Kidney (tissue), 14 donors: ENCODE measurements around the gene MANSC4. TPM values are rescaled to one million over a fixed set of nuclear protein-coding genes. Genes with fewer than 3 reads are reported as not detected.

Experiments used
- DNase-seq, 5 donors: peaks; one replicate each; pipeline ENCODE4 v3.0.0-alpha.2; 2013 to 2020
- FAIRE-seq: peaks from 2 replicates; lab custom pipeline; 2012; peaks lifted over from hg19 to GRCh38; lab: Jason Lieb, UNC
- H3K27ac ChIP-seq, 2 donors: one replicate each; pipeline ENCODE4 v1.7.0; 2013; ENCODE audit warnings: low read depth in 2 of 2, low read length in 2 of 2, inconsistent platforms in 1 of 2
- H3K27me3 ChIP-seq: one replicate; pipeline ENCODE4 v1.7.1; 2013; ENCODE audit warnings: low read length, inconsistent platforms; ENCODE audit not compliant: control insufficient read depth, insufficient read depth
- H3K36me3 ChIP-seq, 3 donors: one replicate each; pipeline versions ENCODE4 v1.7.0 to v1.7.1; 2013; ENCODE audit warnings: low read length in 3 of 3, control low read depth in 1 of 3, inconsistent platforms in 1 of 3; ENCODE audit not compliant: insufficient read depth in 3 of 3, control insufficient read depth in 2 of 3
- H3K4me1 ChIP-seq, 3 donors: one replicate each; pipeline versions ENCODE4 v1.7.0 to v1.7.1; 2013; ENCODE audit warnings: low read length in 3 of 3, inconsistent platforms in 1 of 3, low read depth in 1 of 3; ENCODE audit not compliant: control insufficient read depth in 2 of 3, insufficient read depth in 2 of 3
- H3K4me3 ChIP-seq, 3 donors: one replicate each; pipeline versions ENCODE4 v1.7.0 to v1.8.1; 2013; ENCODE audit warnings: low read length in 3 of 3, control low read depth in 1 of 3, inconsistent platforms in 1 of 3
- H3K9ac ChIP-seq, 3 donors: one replicate each; pipeline versions ENCODE4 v1.7.0 to v1.7.1; 2013; ENCODE audit warnings: low read length in 3 of 3, control low read depth in 1 of 3, inconsistent platforms in 1 of 3
- H3K9me3 ChIP-seq, 3 donors: one replicate each; pipeline versions ENCODE4 v1.7.0 to v1.7.1; 2013; ENCODE audit warnings: low read length in 3 of 3, control low read depth in 1 of 3, inconsistent platforms in 1 of 3; ENCODE audit not compliant: control insufficient read depth in 2 of 3, insufficient read depth in 1 of 3
- CTCF ChIP-seq: IDR thresholded peaks from 3 replicates; pipeline ENCODE4 v1.5.1; 2012; ENCODE audit warnings: mild to moderate bottlenecking, moderate library complexity, borderline replicate concordance; ENCODE audit not compliant: insufficient read depth; ENCODE audit errors: extremely low read depth
- intact Hi-C: fragments of 100-400 bp; cut with DNase I; formaldehyde crosslinking; loops from one replicate; pipeline ENCODE4 v1.11.1; 2022
- polyA plus RNA-seq: library from polyadenylated mRNA; stranded (reverse); fragments of 350-450 nt; fragmentation: Illumina TruSeq; extraction: RNeasy Lipid Tissue Mini Kit (QIAGEN cat#74804); gene quantifications from one replicate; pipeline ENCODE4 v1.2.3, GENCODE V29; 2014; ENCODE audit warnings: low read depth, low replicate concordance; ENCODE audit not compliant: insufficient read depth
- total RNA-seq: library from RNA; stranded (reverse); fragmentation: NEBNext Ultra II Directional; extraction: Animal tissue kit (Norgen Biotek cat#: 25700); gene quantifications from one replicate; pipeline ENCODE4 v1.2.1, GENCODE V29; 2021
- donor health status: control.
- donor health status: control.
- donor health status: control.
- donor health status: control.
- donor health status: control.
- donor health status: DM: yes; HTN: yes; CAD: no.
- donor health status: Normal renal cell carcinoma (clear cell type).

MANSC4 gene
- total and polyA plus RNA-seq, 2 donors from 2014 or later: not detected

GRCh38 chr12:27733791-27734190 is 46.2 kb downstream of the MANSC4 start:
- no peak overlapping the region for H3K9ac ChIP-seq
- H3K4me3 ChIP-seq: no peak overlapping the region
- no peak for FAIRE-seq
- H3K4me1 ChIP-seq: no peaks in the 10 kb centered on the region
- DNase-seq: no peak
- H3K27ac ChIP-seq: no peak overlapping the region
- intact Hi-C loops: no loop called here
- H3K27me3 ChIP-seq: no peaks in the 10 kb centered on the region
- peaks cover 4 to 18% (median 5%) of the 10 kb centered on the region in 3 donors for H3K36me3 ChIP-seq
- TF ChIP-seq CTCF: no peak
- no peaks in the 10 kb centered on the region for H3K9me3 ChIP-seq

- DNase-seq (peak in 3 of 5 donors; percentile 18 to 28 (median 28)), FAIRE-seq (peak; percentile 77)
- Histone ChIP-seq H3K4me1 (no peaks in the 10 kb centered on the region), H3K4me3 (no peak overlapping the region), H3K9ac (no peak overlapping the region), H3K9me3 (no peaks in the 10 kb centered on the region), H3K27ac (no peak overlapping the region), H3K36me3 (peaks cover 4 to 18% (median 5%) of the 10 kb centered on the region in 3 donors), H3K27me3 (no peaks in the 10 kb centered on the region)
- TF ChIP-seq CTCF: peak; percentile 79
- intact Hi-C loops: no loop called here
Measured at GRCh38 chr12:27733052-27733656, 46.9 kb downstream of the MANSC4 start.

- Histone ChIP-seq H3K9ac (no peak overlapping the region), H3K27me3 (no peaks in the 10 kb centered on the region), H3K4me1 (no peaks in the 10 kb centered on the region), H3K27ac (no peak overlapping the region), H3K9me3 (no peaks in the 10 kb centered on the region), H3K4me3 (no peak overlapping the region), H3K36me3 (peaks cover 2 to 22% (median 5%) of the 10 kb centered on the region in 3 donors)
- DNase-seq (peak in 1 of 5 donors; percentile 19), FAIRE-seq (no peak)
- intact Hi-C loops: no loop called here
- TF ChIP-seq CTCF: peak; percentile 17
Measured at GRCh38 chr12:27732281-27732680, 47.8 kb downstream of the MANSC4 start.
